D721Med (cell line): ENCODE measurements around the gene SYT6.

Experiments
- DNase-seq: peaks from one replicate; pipeline ENCODE4 v3.0.0; 2011; ENCODE audit warnings: low spot score; ENCODE audit not compliant: insufficient read length
- FAIRE-seq: peaks from 2 replicates; lab custom pipeline; 2011; peaks lifted over from hg19 to GRCh38; lab: Jason Lieb, UNC
- CTCF ChIP-seq: IDR thresholded peaks from 2 replicates; pipeline ENCODE4 v1.5.1; 2012; ENCODE audit warnings: mild to moderate bottlenecking, control low read depth; ENCODE audit not compliant: insufficient read depth; ENCODE audit errors: missing control alignments

The SYT6 gene

GRCh38 chr1:114130846-114131525 lies 22.7 kb downstream of the SYT6 start:
- FAIRE-seq (no peak), DNase-seq (no peak)
- TF ChIP-seq CTCF: no peak

GRCh38 chr1:114130213-114130612 lies 23.5 kb downstream of the SYT6 start:
- no peak for FAIRE-seq
- DNase-seq: no peak
- no peak for TF ChIP-seq CTCF

GRCh38 chr1:114128293-114128692 lies 25.4 kb downstream of the SYT6 start:
- DNase-seq (no peak), FAIRE-seq (no peak)
- TF ChIP-seq CTCF: no peak

- TF ChIP-seq CTCF: no peak
- DNase-seq (no peak), FAIRE-seq (no peak)
Observed at GRCh38 chr1:114126261-114127095, 27.2 kb downstream of the SYT6 start.

- no peak for TF ChIP-seq CTCF
- DNase-seq (no peak), FAIRE-seq (no peak)
Observed at GRCh38 chr1:114124644-114125043, 29.0 kb downstream of the SYT6 start.

GRCh38 chr1:114122941-114123618 lies 30.6 kb downstream of the SYT6 start:
- TF ChIP-seq CTCF: no peak
- FAIRE-seq: no peak
- no peak for DNase-seq
